GM12875 (cell line): ENCODE measurements around the gene ELOVL5.

Experiments used
- H3K4me3 ChIP-seq: one replicate; pipeline ENCODE4 v1.5.1; 2011; ENCODE audit warnings: low read depth, low read length, control low read depth
- TF ChIP-seq, protein P1 (sequence below): IDR thresholded peaks from 2 replicates; pipeline ENCODE4 v1.5.1; 2011; ENCODE audit warnings: low read depth, mild to moderate bottlenecking, control low read depth, inconsistent platforms, low read length, moderate library complexity, borderline replicate concordance; ENCODE audit not compliant: insufficient read depth

The ELOVL5 gene

DNA sequence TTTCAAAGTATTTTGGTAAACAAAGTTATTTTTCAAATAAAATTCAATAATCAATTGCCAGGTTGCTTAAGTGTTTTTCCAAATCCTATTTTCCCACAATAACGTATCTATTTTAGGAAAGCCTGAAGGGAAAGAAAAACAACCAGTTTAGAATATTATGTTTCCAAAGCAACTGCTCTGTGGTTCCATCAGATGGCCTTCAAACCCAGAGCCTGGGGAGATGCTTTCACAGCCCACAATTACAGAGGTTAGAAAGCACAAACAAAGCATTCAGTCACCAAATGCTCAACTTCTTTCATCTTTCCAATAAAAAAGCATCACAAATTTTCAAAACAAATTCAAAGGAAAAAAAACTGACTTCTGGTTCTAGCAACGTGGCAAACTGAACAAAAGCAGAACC, 66.0 kb downstream of the ELOVL5 start:
- TF ChIP-seq, protein P1, sequence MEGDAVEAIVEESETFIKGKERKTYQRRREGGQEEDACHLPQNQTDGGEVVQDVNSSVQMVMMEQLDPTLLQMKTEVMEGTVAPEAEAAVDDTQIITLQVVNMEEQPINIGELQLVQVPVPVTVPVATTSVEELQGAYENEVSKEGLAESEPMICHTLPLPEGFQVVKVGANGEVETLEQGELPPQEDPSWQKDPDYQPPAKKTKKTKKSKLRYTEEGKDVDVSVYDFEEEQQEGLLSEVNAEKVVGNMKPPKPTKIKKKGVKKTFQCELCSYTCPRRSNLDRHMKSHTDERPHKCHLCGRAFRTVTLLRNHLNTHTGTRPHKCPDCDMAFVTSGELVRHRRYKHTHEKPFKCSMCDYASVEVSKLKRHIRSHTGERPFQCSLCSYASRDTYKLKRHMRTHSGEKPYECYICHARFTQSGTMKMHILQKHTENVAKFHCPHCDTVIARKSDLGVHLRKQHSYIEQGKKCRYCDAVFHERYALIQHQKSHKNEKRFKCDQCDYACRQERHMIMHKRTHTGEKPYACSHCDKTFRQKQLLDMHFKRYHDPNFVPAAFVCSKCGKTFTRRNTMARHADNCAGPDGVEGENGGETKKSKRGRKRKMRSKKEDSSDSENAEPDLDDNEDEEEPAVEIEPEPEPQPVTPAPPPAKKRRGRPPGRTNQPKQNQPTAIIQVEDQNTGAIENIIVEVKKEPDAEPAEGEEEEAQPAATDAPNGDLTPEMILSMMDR, result no peak

DNA sequence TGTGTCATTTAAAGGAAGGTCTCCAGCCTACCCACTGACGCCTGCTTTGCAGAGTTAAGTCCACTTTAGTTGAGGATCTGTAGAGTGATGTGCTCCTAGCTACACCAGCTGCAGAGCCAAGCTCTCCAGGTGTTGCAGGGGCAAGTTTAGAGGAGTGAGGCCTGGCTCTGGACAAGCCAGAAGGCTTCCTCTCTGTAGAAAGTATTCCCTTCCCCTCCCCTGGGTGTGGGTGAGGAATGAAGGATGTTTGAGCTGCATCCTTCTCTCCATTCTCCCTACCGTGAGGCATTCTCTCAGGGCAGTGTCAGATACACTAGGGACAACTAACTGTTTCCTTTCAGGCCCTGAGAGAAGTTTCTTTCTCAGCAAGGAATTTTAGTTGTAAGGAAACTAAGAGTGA, 66.5 kb downstream of the ELOVL5 start:
- no peak overlapping the region for H3K4me3 ChIP-seq
- TF ChIP-seq, protein P1, result no peak

More for the DNA sequence above, 66.0 kb downstream of the ELOVL5 start:
- no peak overlapping the region for H3K4me3 ChIP-seq

DNA sequence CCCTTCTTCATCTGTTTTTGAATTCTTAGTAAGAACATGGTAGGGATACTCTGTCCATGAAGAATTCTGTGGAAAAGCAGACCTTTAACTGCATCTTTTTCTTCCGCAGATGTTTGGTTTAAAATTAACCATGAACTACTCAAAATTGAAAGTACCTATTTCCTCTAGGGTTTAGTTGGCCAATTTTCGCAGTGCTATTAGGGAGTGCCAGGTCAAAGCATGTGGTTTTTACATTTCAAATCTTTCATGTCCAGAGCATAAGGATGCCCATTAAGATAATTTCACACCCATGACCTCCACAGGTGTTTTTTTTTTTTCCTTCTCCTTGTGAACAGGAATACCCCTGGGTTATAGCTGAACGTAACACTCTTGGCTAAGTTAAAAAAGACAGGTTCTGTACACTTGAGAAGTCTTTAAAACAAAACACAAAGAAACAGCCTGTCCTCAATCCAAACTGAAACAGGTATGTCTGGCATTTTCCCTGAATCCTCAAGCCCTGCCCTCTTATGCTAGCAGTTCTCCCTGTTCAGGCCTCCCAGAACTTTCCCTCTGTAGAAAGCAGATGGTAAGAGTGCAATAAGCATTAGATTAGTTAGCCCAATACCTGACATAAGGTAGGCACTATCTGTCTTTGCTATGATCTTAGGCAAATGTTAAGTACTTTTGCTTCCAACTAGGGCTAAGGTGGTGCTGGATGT, 67.1 kb downstream of the ELOVL5 start:
- H3K4me3 ChIP-seq, result no peak overlapping the region
- TF ChIP-seq, protein P1, result no peak

DNA sequence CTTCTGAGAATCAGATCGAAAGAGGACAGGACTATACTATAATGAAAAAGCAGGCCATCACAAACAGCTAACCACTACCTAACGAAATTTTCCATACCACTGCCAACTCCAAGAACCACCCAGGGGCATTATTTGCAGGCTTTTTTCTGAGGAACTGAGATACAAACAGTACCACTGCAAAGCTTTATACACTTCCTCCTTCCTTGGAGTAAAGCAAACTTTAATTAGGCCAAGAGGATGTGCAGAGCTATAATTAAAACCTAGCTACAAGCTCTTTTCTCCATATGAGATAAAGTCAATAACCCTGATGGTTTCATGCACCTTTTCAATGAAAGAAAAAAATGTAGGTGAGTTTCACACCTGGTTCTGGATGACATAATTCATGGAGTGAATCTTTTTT, 68.5 kb downstream of the ELOVL5 start:
- no peak overlapping the region for H3K4me3 ChIP-seq
- TF ChIP-seq, protein P1, result no peak

DNA sequence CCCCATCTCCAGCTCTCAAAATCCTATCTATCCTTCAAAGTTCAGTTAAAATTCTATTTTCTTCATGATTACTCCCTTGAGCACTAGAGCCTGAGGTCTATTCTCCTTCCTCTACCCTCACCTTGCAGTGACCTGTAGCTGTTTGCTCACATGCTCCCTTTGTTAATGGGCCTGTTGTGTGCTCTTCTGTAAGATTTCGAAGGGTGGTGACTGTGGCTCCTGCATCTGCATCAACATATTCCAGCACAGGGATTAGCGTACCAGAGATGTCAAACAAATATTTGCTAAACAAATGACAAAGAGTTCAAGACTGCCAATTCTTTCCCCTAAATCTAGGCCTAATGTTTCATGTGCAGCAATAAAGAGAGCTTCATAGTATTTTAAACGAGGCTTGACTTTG, 69.5 kb downstream of the ELOVL5 start:
- TF ChIP-seq, protein P1, result no peak
- no peak overlapping the region for H3K4me3 ChIP-seq

DNA sequence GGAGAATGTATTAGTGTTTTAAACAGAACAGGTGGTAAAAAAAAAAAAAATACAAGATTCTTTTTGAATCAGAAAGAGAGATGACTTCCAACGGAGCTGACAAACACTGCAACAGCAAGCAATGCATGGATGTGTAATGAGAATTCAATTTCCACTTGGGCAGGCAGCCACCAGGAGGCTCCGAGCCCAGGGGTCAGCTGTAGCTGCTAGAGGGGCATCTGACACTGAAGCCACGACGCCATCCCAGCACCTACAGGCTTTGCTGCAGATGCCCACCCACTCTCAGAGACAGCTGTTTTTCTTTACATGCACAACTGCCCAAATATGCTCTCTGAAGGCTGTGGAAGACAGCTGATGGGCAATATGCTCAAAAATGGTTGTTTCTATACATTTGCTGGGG, 75.4 kb downstream of the ELOVL5 start:
- TF ChIP-seq, protein P1, result no peak
- H3K4me3 ChIP-seq, result no peak overlapping the region

DNA sequence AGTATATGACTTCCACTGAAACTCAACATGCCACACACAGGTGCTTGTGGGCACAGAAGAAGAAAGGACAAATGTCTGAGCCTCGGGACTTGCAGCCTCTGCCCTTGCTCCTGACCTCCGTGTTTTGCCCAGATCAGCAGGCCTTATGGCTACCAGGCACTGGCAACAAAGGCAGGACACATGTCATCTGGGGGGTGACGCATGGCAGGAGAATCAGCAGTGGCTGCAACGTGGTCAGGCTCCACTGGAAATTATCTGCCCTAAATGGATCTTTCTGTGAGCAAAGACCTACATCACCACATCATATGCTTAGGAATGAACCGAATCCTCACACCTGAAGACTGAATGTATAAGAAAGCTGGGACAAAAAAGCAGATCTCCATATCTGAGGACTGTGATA, 78.9 kb downstream of the ELOVL5 start:
- TF ChIP-seq, protein P1, result no peak
- H3K4me3 ChIP-seq, result no peak overlapping the region
